Thyroid gland (tissue), 4 donors: Measurements from ENCODE around the gene NUDCD3.

Experiments used
- POLR2A ChIP-seq, 2 donors: fragments of 450-650 bp; IDR thresholded peaks; one replicate each; pipeline ENCODE4 v1.6.1; 2017; ENCODE audit warnings: antibody characterized with exemption in 2 of 2, mild to moderate bottlenecking in 2 of 2, moderate library complexity in 1 of 2
- TF ChIP-seq, protein P1 (sequence below), 6 experiments: fragments of 200-600 bp in 3 of 6; fragments of 450-650 bp in 3 of 6; sonication (generic) in 3 of 6; IDR thresholded peaks; one replicate each; pipeline ENCODE4 v1.5.1; 2016 to 2019; ENCODE audit warnings: antibody characterized with exemption in 6 of 6, mild to moderate bottlenecking in 2 of 6, inconsistent platforms in 1 of 6, moderate library complexity in 1 of 6

DNA sequence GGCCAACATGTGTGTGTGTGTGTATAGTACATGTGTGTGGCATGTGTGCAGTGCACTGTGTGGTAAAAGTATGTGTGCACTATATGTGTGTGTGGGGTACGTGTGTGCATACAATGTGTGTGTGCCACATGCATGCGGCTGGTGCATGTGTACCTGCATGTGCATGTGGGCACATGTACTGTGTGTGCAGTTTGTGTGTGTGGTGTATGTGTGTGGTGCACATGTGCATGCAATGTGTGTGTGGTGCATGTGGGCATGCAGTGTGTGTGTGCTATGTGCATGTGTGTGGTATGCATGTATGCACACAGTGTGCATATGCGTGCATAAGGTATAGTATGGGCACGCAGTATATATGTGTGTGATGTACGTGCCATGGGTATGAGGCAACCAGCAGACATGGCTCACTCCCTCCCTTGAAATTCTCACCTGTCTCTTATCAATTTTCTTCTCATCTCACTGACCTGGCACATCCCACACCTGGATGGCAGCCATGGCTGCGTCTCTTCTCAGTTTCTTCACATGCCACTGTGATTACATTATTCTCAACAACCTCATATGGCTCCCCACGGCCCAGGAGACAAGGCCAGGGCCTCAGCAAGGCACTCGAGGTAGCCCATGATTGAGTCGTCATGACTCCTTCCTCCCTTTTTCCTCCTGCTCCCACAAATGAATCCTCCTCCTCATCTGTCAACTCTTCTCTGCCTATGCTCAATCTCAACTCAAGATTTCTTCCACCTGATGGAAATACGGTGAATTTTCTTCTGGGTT lies 57.0 kb downstream of the NUDCD3 start:
- TF ChIP-seq, protein P1, sequence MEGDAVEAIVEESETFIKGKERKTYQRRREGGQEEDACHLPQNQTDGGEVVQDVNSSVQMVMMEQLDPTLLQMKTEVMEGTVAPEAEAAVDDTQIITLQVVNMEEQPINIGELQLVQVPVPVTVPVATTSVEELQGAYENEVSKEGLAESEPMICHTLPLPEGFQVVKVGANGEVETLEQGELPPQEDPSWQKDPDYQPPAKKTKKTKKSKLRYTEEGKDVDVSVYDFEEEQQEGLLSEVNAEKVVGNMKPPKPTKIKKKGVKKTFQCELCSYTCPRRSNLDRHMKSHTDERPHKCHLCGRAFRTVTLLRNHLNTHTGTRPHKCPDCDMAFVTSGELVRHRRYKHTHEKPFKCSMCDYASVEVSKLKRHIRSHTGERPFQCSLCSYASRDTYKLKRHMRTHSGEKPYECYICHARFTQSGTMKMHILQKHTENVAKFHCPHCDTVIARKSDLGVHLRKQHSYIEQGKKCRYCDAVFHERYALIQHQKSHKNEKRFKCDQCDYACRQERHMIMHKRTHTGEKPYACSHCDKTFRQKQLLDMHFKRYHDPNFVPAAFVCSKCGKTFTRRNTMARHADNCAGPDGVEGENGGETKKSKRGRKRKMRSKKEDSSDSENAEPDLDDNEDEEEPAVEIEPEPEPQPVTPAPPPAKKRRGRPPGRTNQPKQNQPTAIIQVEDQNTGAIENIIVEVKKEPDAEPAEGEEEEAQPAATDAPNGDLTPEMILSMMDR (IDR thresholded peaks at IDR 0.05), result no peak
- TF ChIP-seq POLR2A (IDR thresholded peaks at IDR 0.05), result no peak
